Mesenchymal stem cell (in vitro differentiated cells and primary cell): ENCODE measurements around the gene VPS45.

Experiments
- DNase-seq: peaks from one replicate; pipeline ENCODE4 v3.0.0-alpha.2; 2013
- H2AFZ ChIP-seq: one replicate; pipeline ENCODE4 v1.6.1; 2013; ENCODE audit warnings: low read depth, mild to moderate bottlenecking, control low read depth, inconsistent platforms, low read length, moderate library complexity
- H2AK5ac ChIP-seq: 2 replicates; pipeline ENCODE4 v1.6.1; 2013; ENCODE audit warnings: low read length, moderate library complexity, mild to moderate bottlenecking, inconsistent platforms; ENCODE audit not compliant: severe bottlenecking
- H2BK120ac ChIP-seq: one replicate; pipeline ENCODE4 v1.6.1; 2013; ENCODE audit warnings: low read depth, mild to moderate bottlenecking, inconsistent platforms, low read length, moderate library complexity
- H2BK12ac ChIP-seq, 2 experiments: one replicate each; pipeline ENCODE4 v1.6.1; 2013; ENCODE audit warnings: inconsistent platforms in 2 of 2, low read length in 2 of 2, mild to moderate bottlenecking in 2 of 2, moderate library complexity in 2 of 2, control low read depth in 1 of 2
- H2BK15ac ChIP-seq: one replicate; pipeline ENCODE4 v1.6.1; 2013; ENCODE audit warnings: mild to moderate bottlenecking, low read depth, inconsistent platforms; ENCODE audit not compliant: poor library complexity, severe bottlenecking
- H2BK5ac ChIP-seq: 2 replicates; pipeline ENCODE4 v1.6.1; 2013; ENCODE audit warnings: low read depth, mild to moderate bottlenecking, low read length, control low read depth, inconsistent platforms; ENCODE audit not compliant: poor library complexity, severe bottlenecking
- H3K14ac ChIP-seq, 2 experiments: one replicate each; pipeline ENCODE4 v1.6.1; 2013; ENCODE audit warnings: inconsistent platforms in 2 of 2, low read length in 2 of 2, control low read depth in 1 of 2, mild to moderate bottlenecking in 1 of 2, moderate library complexity in 1 of 2
- H3K18ac ChIP-seq, 2 experiments: one replicate each; pipeline ENCODE4 v1.6.1; 2013; ENCODE audit warnings: inconsistent platforms in 2 of 2, low read length in 2 of 2, control low read depth in 1 of 2, low read depth in 1 of 2, mild to moderate bottlenecking in 1 of 2
- H3K23ac ChIP-seq, 2 experiments: one replicate each; pipeline ENCODE4 v1.6.1; 2013; ENCODE audit warnings: inconsistent platforms in 2 of 2, low read length in 2 of 2, mild to moderate bottlenecking in 2 of 2, moderate library complexity in 2 of 2, control low read depth in 1 of 2
- H3K27ac ChIP-seq: 2 replicates; pipeline ENCODE4 v1.5.1; 2013; ENCODE audit warnings: mild to moderate bottlenecking, moderate library complexity, low read length, control low read depth, inconsistent platforms; ENCODE audit not compliant: poor library complexity, severe bottlenecking
- H3K27me3 ChIP-seq, 2 experiments: 2 replicates each; pipeline versions ENCODE4 v1.6.1 to v1.7.0; 2013; ENCODE audit warnings: low read length in 2 of 2, mild to moderate bottlenecking in 2 of 2, moderate library complexity in 2 of 2, control low read depth in 1 of 2, inconsistent platforms in 1 of 2; ENCODE audit not compliant: control insufficient read depth in 1 of 2, insufficient read depth in 1 of 2
- H3K36me3 ChIP-seq, 2 experiments: 2 replicates each; pipeline versions ENCODE4 v1.6.1 to v1.7.0; 2013; ENCODE audit warnings: low read length in 2 of 2, control low read depth in 1 of 2, inconsistent platforms in 1 of 2, low read depth in 1 of 2, mild to moderate bottlenecking in 1 of 2; ENCODE audit not compliant: insufficient read depth in 2 of 2, control insufficient read depth in 1 of 2
- H3K4ac ChIP-seq, 2 experiments: one replicate each; pipeline ENCODE4 v1.6.1; 2013; ENCODE audit warnings: inconsistent platforms in 2 of 2, low read length in 2 of 2, mild to moderate bottlenecking in 2 of 2, moderate library complexity in 2 of 2, control low read depth in 1 of 2, low read depth in 1 of 2
- H3K4me1 ChIP-seq: 2 replicates; pipeline ENCODE4 v1.6.1; 2013; ENCODE audit warnings: low read depth, low read length, control low read depth; ENCODE audit not compliant: control insufficient read depth, insufficient read depth
- H3K4me2 ChIP-seq: 2 replicates; pipeline ENCODE4 v1.6.1; 2013; ENCODE audit warnings: low read length, mild to moderate bottlenecking, inconsistent platforms; ENCODE audit not compliant: poor library complexity, severe bottlenecking
- H3K4me3 ChIP-seq, 2 experiments: 2 replicates each; pipeline versions ENCODE4 v1.5.1 to v1.7.0; 2013; ENCODE audit warnings: low read length in 2 of 2, mild to moderate bottlenecking in 2 of 2, control low read depth in 1 of 2, low read depth in 1 of 2; ENCODE audit not compliant: insufficient read depth in 1 of 2
- H3K79me1 ChIP-seq: replicated peaks from 2 replicates; pipeline ENCODE4 v1.6.1; 2013; ENCODE audit warnings: mild to moderate bottlenecking, control low read depth, low read length, inconsistent platforms; ENCODE audit not compliant: poor library complexity, severe bottlenecking
- H3K9ac ChIP-seq: 2 replicates; pipeline ENCODE4 v1.7.0; 2013; ENCODE audit warnings: mild to moderate bottlenecking, low read length, moderate library complexity
- H3K9me3 ChIP-seq: 2 replicates; pipeline ENCODE4 v1.7.0; 2013; ENCODE audit warnings: mild to moderate bottlenecking, low read length; ENCODE audit not compliant: control insufficient read depth
- H4K8ac ChIP-seq: one replicate; pipeline ENCODE4 v1.6.1; 2013; ENCODE audit warnings: inconsistent platforms, mild to moderate bottlenecking, low read length, moderate library complexity
- H4K91ac ChIP-seq: one replicate; pipeline ENCODE4 v1.6.1; 2013; ENCODE audit warnings: mild to moderate bottlenecking, low read length, inconsistent platforms
- WGBS: methylation state at CpG from one replicate; pipeline ENCODE4 v1.1.7; 2013; ENCODE audit warnings: mixed read lengths; 5-methylcytosine and 5-hydroxymethylcytosine counted together

VPS45 gene

DNA sequence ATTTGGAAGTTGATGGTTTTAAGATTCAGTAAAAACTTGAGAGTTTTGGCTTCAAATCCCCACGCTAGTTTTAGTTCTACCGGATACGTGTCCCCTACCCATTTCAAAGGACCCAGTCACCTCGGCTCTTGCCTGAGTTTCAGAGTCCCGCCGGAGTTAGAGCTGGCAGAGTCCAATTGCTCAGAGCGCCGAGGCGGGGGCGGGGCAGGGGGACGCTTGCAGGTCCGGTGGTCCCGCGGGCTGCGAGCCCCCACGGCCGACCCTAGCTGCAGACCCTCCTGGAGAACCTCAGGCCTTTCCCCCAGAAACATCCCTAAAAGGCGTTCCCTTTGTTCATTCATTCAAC is 765 bp upstream of the VPS45 start:
- Histone ChIP-seq H3K4ac (no peak overlapping the region), H3K4me2 (peak overlapping the region; percentile 67), H2BK15ac (no peak overlapping the region), H3K36me3 (peaks cover 0 to 15% of the 10 kb centered on the region in 2 experiments), H2BK12ac (no peak overlapping the region), H3K18ac (no peak overlapping the region), H3K23ac (no peak overlapping the region), H2BK120ac (no peak overlapping the region), H4K8ac (no peak overlapping the region), H3K27ac (no peak overlapping the region), H3K4me1 (no peaks in the 10 kb centered on the region), H3K27me3 (no peaks in the 10 kb centered on the region), H3K79me1 (peaks cover 4% of the 10 kb centered on the region), H2BK5ac (no peak overlapping the region), H2AFZ (peak overlapping the region; percentile 66), H3K4me3 (peak overlapping the region; percentile 67 to 89), H3K9ac (peak overlapping the region; percentile 97), H3K9me3 (no peaks in the 10 kb centered on the region), H2AK5ac (no peak overlapping the region), H4K91ac (no peak overlapping the region), H3K14ac (no peak overlapping the region)
- DNase-seq: no peak
- 1% methylated on average over 18 of the region's 18 CpGs for WGBS

DNA sequence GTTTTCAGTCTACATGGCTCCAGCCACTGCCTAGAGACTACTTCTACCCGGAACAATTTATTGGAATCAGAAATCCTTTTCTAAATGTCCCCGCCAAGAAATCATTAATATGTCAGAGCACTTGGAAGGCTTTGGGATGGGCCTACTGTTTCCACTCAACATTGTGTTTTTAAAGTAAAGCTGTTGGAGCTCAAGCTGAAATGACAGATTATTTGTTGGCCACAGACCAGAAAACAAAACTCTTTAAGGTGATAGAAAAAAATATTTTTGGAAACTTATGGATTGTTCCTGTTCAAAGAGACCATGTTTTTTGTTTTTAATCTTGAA is 496 bp downstream of the VPS45 start:
- Histone ChIP-seq H4K91ac (no peak overlapping the region), H3K9ac (peak overlapping the region; percentile 97), H3K27me3 (no peaks in the 10 kb centered on the region), H2BK12ac (no peak overlapping the region), H2AK5ac (no peak overlapping the region), H3K4me3 (peak overlapping the region in 1 of 2 experiments; percentile 89), H3K4me1 (no peaks in the 10 kb centered on the region), H3K4ac (no peak overlapping the region), H2AFZ (no peak overlapping the region), H4K8ac (no peak overlapping the region), H3K18ac (peak overlapping the region in 1 of 2 experiments; percentile 11), H2BK5ac (no peak overlapping the region), H3K14ac (no peak overlapping the region), H3K27ac (no peak overlapping the region), H2BK120ac (no peak overlapping the region), H3K4me2 (peak overlapping the region; percentile 67), H3K36me3 (peaks cover 2 to 25% of the 10 kb centered on the region in 2 experiments), H3K9me3 (no peaks in the 10 kb centered on the region), H3K79me1 (peaks cover 4% of the 10 kb centered on the region), H3K23ac (no peak overlapping the region), H2BK15ac (no peak overlapping the region)
- no peak for DNase-seq
- WGBS: 29% methylated on average over 2 of the region's 2 CpGs

DNA sequence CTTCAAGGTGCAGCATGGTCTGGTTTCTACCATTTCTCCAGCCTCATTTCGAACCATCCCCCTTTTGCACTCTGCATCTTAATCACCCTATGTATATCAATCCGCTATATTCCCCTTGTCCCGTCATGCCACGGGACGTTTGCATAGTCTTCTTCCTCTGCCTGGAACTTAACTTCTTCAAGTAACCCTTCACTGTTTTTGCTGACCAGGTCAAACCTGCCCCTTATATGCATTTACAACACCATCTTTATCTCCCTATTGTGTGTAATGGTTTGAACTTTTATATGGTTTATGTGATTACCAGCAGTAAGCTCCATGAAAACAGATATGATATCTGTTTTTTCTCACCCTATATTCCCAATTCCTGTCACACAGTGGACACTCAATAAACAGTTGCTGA is 2.3 kb downstream of the VPS45 start:
- H3K4ac ChIP-seq: no peak overlapping the region
- peaks cover 4% of the 10 kb centered on the region for H3K79me1 ChIP-seq
- H3K4me3 ChIP-seq: no peak overlapping the region
- no peaks in the 10 kb centered on the region for H3K4me1 ChIP-seq
- no peak overlapping the region for H2AK5ac ChIP-seq
- no peak overlapping the region for H2BK15ac ChIP-seq
- H2BK120ac ChIP-seq: no peak overlapping the region
- WGBS: 89% methylated on average over 5 of the region's 5 CpGs
- no peak for DNase-seq
- H3K9me3 ChIP-seq: no peaks in the 10 kb centered on the region
- no peak overlapping the region for H3K27ac ChIP-seq
- H4K8ac ChIP-seq: no peak overlapping the region
- no peak overlapping the region for H3K18ac ChIP-seq
- no peak overlapping the region for H3K23ac ChIP-seq
- no peak overlapping the region for H3K14ac ChIP-seq
- no peak overlapping the region for H2AFZ ChIP-seq
- H3K36me3 ChIP-seq: peaks cover 6 to 41% of the 10 kb centered on the region in 2 experiments
- no peaks in the 10 kb centered on the region for H3K27me3 ChIP-seq
- no peak overlapping the region for H2BK12ac ChIP-seq
- peak overlapping the region; percentile 4 for H3K9ac ChIP-seq
- H2BK5ac ChIP-seq: no peak overlapping the region
- no peak overlapping the region for H4K91ac ChIP-seq
- H3K4me2 ChIP-seq: no peak overlapping the region

DNA sequence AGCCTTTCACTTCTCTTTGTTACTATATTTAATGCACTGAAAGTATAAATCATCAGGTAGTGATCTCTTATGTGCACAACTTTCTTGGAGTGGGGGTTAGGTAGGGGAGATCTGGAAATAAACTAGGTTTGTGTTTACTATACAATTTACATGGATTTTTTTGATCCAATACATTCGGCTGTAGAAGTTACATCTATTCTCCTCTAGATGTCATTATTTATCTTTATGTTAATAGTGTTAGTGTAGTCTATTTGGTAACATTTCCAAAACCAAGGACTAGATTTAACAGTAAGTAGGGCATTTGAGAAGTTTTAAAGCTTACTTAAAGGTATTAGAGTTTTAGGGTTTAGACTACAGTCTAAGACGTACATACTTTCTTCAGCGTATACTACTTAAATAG is 5.4 kb downstream of the VPS45 start:
- Histone ChIP-seq H3K27ac (no peak overlapping the region), H3K4me2 (no peak overlapping the region), H3K4me3 (no peak overlapping the region), H3K9me3 (no peaks in the 10 kb centered on the region), H4K91ac (no peak overlapping the region), H2AK5ac (no peak overlapping the region), H2BK120ac (no peak overlapping the region), H3K27me3 (no peaks in the 10 kb centered on the region), H3K79me1 (peaks cover 2% of the 10 kb centered on the region), H2BK15ac (no peak overlapping the region), H3K36me3 (peaks cover 6 to 64% of the 10 kb centered on the region in 2 experiments), H3K4me1 (no peaks in the 10 kb centered on the region), H2AFZ (no peak overlapping the region), H3K9ac (no peak overlapping the region), H3K14ac (no peak overlapping the region), H4K8ac (no peak overlapping the region), H3K18ac (no peak overlapping the region), H3K23ac (no peak overlapping the region), H2BK5ac (no peak overlapping the region), H2BK12ac (no peak overlapping the region), H3K4ac (no peak overlapping the region)
- DNase-seq: peak; percentile 52
- WGBS: no CpG with 5 or more reads among the region's 3 CpGs
